Endodermal cell (in vitro differentiated cells): Measurements from ENCODE around the gene SLC66A1. TPM values are rescaled to one million over a fixed set of nuclear protein-coding genes. Genes with fewer than 3 reads are reported as not detected.

Source experiments
- DNase-seq: peaks from one replicate; pipeline ENCODE4 v3.0.0-alpha.2; 2017
- H3K27ac ChIP-seq: 2 replicates; pipeline ENCODE4 v1.5.1; 2013; ENCODE audit warnings: mild to moderate bottlenecking, low read depth, low read length, moderate library complexity
- H3K27me3 ChIP-seq: 2 replicates; pipeline ENCODE4 v1.6.1; 2013; ENCODE audit warnings: mild to moderate bottlenecking, low read length, moderate library complexity; ENCODE audit not compliant: insufficient read depth, control insufficient read depth, poor library complexity, severe bottlenecking
- H3K36me3 ChIP-seq: 2 replicates; pipeline ENCODE4 v1.7.0; 2013; ENCODE audit warnings: mild to moderate bottlenecking, low read length, moderate library complexity; ENCODE audit not compliant: control insufficient read depth, insufficient read depth
- H3K4me1 ChIP-seq: one replicate; pipeline ENCODE4 v1.7.0; 2013; ENCODE audit warnings: low read length; ENCODE audit not compliant: control insufficient read depth, insufficient read depth
- H3K4me3 ChIP-seq: 2 replicates; pipeline ENCODE4 v1.5.1; 2013; ENCODE audit warnings: mild to moderate bottlenecking, low read length, moderate library complexity
- H3K9ac ChIP-seq: 2 replicates; pipeline ENCODE4 v1.6.1; 2013; ENCODE audit warnings: mild to moderate bottlenecking, low read length, moderate library complexity; ENCODE audit not compliant: poor library complexity, severe bottlenecking; ENCODE audit errors: extremely low read depth
- H3K9me3 ChIP-seq: 2 replicates; pipeline ENCODE4 v1.6.1; 2013; ENCODE audit warnings: mild to moderate bottlenecking, low read length, moderate library complexity; ENCODE audit not compliant: control insufficient read depth
- H3K27ac Mint-ChIP-seq: 2 replicates; pipeline ENCODE4 v1.8.0; 2020; ENCODE audit warnings: mixed read lengths
- H3K27me3 Mint-ChIP-seq: 2 replicates; pipeline ENCODE4 v1.8.0; 2021; ENCODE audit warnings: mild to moderate bottlenecking, mixed read lengths; ENCODE audit not compliant: insufficient read depth
- H3K36me3 Mint-ChIP-seq: 2 replicates; pipeline ENCODE4 v1.8.0; 2020; ENCODE audit warnings: low read depth, mixed read lengths
- H3K4me1 Mint-ChIP-seq: 2 replicates; pipeline ENCODE4 v1.8.0; 2020; ENCODE audit warnings: mixed read lengths
- H3K4me3 Mint-ChIP-seq: 2 replicates; pipeline ENCODE4 v1.8.0; 2020; ENCODE audit warnings: mild to moderate bottlenecking, moderate library complexity, mixed read lengths
- H3K9me3 Mint-ChIP-seq: 2 replicates; pipeline ENCODE4 v1.8.0; 2020; ENCODE audit warnings: mild to moderate bottlenecking, mixed read lengths
- WGBS, 2 experiments: methylation state at CpG; one replicate each; pipeline versions ENCODE4 v1.1.5 to v1.1.7; 2013; ENCODE audit warnings: missing lambda C conversion rate in 2 of 2, mixed read lengths in 1 of 2; ENCODE audit not compliant: insufficient coverage in 1 of 2, insufficient read length in 1 of 2; 5-methylcytosine and 5-hydroxymethylcytosine counted together
- total RNA-seq, 2 donors: library from RNA; stranded (reverse); fragmentation: NEBNext Ultra II Directional in 1 of 2; extraction: Animal tissue kit (Norgen Biotek cat#: 25700) in 1 of 2; gene quantifications; 2 replicates in 1 of 2; 3 replicates in 1 of 2; pipeline ENCODE4 v1.2.1, GENCODE V29; 2021
- TF ChIP-seq, protein P1 (sequence below): fragments of 200-600 bp; sonication (generic); conservative IDR thresholded peaks from 2 replicates; pipeline ENCODE4 v1.5.0; 2021; ENCODE audit warnings: antibody characterized with exemption, mild to moderate bottlenecking

Gene SLC66A1
- total RNA-seq, 2 donors from 2014 or later, result 20.8 to 22.6 TPM

DNA sequence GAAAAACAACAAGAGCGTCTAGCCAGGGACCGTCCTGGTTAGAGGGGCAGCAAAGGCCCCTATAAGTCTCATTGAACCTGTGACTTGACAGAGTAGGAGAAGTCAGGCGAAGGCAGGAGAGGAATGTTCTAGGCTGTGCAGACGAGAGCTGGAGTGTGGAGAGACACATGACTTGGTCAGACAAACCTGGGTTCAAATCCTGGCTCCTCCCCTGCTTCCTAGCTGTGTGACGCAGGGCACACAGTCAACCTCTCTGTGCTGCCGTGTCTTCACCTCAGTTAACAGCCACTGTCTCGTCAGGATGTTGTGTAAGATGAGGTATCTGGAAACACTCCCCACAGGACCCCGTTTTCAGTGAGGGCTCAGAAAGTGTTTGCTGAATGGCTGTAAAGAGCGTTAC, 15.6 kb downstream of the SLC66A1 start:
- no peak overlapping the region for H3K4me3 Mint-ChIP-seq
- no peaks in the 10 kb centered on the region for H3K9me3 ChIP-seq
- H3K36me3 Mint-ChIP-seq, result peaks cover 30% of the 10 kb centered on the region
- no peak for DNase-seq
- H3K36me3 ChIP-seq, result peaks cover 28% of the 10 kb centered on the region
- 93 to 96% methylated on average over 7 to 9 of the region's 9 CpGs for WGBS, 2 experiments
- no peaks in the 10 kb centered on the region for H3K4me1 ChIP-seq
- H3K4me1 Mint-ChIP-seq, result no peaks in the 10 kb centered on the region
- no peak overlapping the region for H3K9ac ChIP-seq
- no peak overlapping the region for H3K27ac Mint-ChIP-seq
- TF ChIP-seq, protein P1, sequence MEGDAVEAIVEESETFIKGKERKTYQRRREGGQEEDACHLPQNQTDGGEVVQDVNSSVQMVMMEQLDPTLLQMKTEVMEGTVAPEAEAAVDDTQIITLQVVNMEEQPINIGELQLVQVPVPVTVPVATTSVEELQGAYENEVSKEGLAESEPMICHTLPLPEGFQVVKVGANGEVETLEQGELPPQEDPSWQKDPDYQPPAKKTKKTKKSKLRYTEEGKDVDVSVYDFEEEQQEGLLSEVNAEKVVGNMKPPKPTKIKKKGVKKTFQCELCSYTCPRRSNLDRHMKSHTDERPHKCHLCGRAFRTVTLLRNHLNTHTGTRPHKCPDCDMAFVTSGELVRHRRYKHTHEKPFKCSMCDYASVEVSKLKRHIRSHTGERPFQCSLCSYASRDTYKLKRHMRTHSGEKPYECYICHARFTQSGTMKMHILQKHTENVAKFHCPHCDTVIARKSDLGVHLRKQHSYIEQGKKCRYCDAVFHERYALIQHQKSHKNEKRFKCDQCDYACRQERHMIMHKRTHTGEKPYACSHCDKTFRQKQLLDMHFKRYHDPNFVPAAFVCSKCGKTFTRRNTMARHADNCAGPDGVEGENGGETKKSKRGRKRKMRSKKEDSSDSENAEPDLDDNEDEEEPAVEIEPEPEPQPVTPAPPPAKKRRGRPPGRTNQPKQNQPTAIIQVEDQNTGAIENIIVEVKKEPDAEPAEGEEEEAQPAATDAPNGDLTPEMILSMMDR, result no peak
- H3K27ac ChIP-seq, result no peak overlapping the region
- H3K9me3 Mint-ChIP-seq, result no peaks in the 10 kb centered on the region
- H3K4me3 ChIP-seq, result no peak overlapping the region
- H3K27me3 ChIP-seq, result no peaks in the 10 kb centered on the region
- H3K27me3 Mint-ChIP-seq, result no peaks in the 10 kb centered on the region

DNA sequence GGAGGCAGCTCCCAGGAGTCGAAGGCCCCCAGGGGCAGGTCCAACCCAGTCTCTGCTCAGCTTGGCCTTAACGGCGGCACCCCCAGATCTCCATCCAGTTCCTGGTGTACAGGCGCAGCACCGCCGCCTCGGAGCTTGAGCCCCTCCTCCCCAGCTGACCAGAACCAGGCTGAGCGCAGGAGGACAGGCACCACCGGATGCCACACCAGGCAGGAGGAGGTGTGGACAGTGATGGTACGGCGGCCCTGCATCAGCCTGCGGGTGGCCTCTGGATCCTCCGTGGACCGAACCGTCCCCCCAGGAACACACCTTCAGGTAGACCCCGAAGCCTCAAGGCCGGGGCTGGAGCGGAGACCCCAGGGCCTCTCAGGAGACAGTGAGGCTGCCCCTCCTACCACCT, 16.4 kb downstream of the SLC66A1 start:
- no peak for DNase-seq
- H3K27me3 ChIP-seq, result no peaks in the 10 kb centered on the region
- no peaks in the 10 kb centered on the region for H3K27me3 Mint-ChIP-seq
- H3K4me3 Mint-ChIP-seq, result no peak overlapping the region
- no peak overlapping the region for H3K27ac ChIP-seq
- TF ChIP-seq, protein P1, result no peak
- no peaks in the 10 kb centered on the region for H3K9me3 Mint-ChIP-seq
- no peaks in the 10 kb centered on the region for H3K9me3 ChIP-seq
- H3K4me1 ChIP-seq, result no peaks in the 10 kb centered on the region
- no peak overlapping the region for H3K9ac ChIP-seq
- H3K36me3 Mint-ChIP-seq, result peaks cover 26% of the 10 kb centered on the region
- WGBS, 2 experiments, result 96 to 99% methylated on average over 12 to 18 of the region's 18 CpGs
- H3K4me3 ChIP-seq, result no peak overlapping the region
- no peak overlapping the region for H3K27ac Mint-ChIP-seq
- H3K36me3 ChIP-seq, result peaks cover 28% of the 10 kb centered on the region
- no peaks in the 10 kb centered on the region for H3K4me1 Mint-ChIP-seq

DNA sequence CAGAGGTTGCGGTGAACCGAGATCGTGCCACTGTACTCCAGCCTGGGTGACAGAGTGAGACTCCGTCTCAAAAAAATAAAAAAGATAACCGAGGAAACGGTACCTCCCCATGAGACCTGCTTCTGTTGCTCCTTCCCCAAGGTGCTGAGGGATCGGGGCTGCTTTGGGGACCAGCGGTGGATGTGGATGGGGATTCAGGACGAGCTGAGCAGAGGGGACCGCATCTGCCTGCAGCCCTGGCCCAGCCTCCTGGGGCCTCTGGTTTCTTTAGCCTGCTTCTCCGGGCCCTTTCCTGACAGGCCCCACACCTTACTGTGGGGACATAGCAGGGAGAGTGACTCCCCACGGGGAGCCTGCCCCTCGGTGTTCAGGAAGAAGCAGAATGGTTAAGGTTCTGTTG, 17.1 kb downstream of the SLC66A1 start:
- Histone ChIP-seq H3K9ac (no peak overlapping the region), H3K36me3 (peaks cover 22% of the 10 kb centered on the region), H3K9me3 (no peaks in the 10 kb centered on the region), H3K4me1 (no peaks in the 10 kb centered on the region), H3K27me3 (no peaks in the 10 kb centered on the region), H3K27ac (no peak overlapping the region), H3K4me3 (no peak overlapping the region)
- no peak overlapping the region for H3K27ac Mint-ChIP-seq
- no peaks in the 10 kb centered on the region for H3K27me3 Mint-ChIP-seq
- no peak overlapping the region for H3K4me3 Mint-ChIP-seq
- no peaks in the 10 kb centered on the region for H3K4me1 Mint-ChIP-seq
- TF ChIP-seq, protein P1, result no peak
- DNase-seq, result no peak
- H3K9me3 Mint-ChIP-seq, result no peaks in the 10 kb centered on the region
- WGBS, 2 experiments, result 92 to 96% methylated on average over 13 of the region's 13 CpGs
- peaks cover 23% of the 10 kb centered on the region for H3K36me3 Mint-ChIP-seq
